GM21423 (cell line): Measurements from ENCODE around the gene CACNA2D3.

Experiments
- ATAC-seq: cut with Tn5 transposase; IDR thresholded peaks from one replicate; pipeline ENCODE4 v1.9.1; 2021; ENCODE audit warnings: mild to moderate bottlenecking, moderate library complexity; ENCODE audit not compliant: unreplicated experiment

CACNA2D3 gene

DNA sequence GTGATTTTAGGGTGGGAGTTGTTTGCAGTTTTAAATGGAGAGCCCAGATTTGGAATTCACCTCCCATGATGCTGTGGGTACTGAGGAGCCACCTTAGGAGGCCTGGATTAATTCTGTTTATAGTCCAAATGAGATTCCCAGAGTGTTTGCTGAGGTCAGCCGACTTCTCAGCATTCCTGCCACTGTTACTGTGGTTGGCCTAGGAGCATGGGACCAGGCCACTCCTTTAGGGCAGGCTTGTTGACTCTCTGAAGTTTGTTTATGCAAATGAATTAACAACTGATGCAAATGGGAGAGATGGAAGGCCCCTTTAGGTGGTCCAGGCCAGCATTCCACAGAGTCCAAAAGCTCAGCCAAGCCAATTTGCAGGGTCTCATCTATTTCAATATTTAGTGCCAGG is 46.1 kb downstream of the CACNA2D3 start:
- no peak for ATAC-seq

- no peak for ATAC-seq
Observed at GRCh38 chr3:54169524-54169923, 47.2 kb downstream of the CACNA2D3 start.

GRCh38 chr3:54171509-54171908 is 49.2 kb downstream of the CACNA2D3 start:
- no peak for ATAC-seq

- no peak for ATAC-seq
Observed at GRCh38 chr3:54171951-54172350, 49.6 kb downstream of the CACNA2D3 start.

- ATAC-seq, result no peak
Observed at GRCh38 chr3:54173371-54173770, 51.0 kb downstream of the CACNA2D3 start.

DNA sequence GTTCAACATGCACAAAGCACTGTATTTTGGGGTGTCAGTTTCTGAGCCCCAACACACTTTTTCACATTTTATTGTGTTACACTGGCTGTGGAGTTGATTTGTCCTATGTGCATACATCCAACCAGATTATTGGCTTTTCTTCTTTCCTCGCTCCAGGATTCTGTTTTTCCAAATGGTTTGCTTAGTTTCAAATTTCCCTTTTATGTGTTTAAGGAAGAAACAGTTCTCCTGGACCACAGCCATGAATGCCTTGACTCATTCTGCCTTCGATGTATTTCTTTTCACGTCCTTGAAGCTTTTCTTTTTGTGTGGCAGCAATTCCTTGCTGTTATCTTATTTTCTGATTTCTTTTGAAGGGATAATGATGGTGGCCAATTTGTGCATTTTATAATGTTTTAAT is 53.8 kb downstream of the CACNA2D3 start:
- no peak for ATAC-seq

DNA sequence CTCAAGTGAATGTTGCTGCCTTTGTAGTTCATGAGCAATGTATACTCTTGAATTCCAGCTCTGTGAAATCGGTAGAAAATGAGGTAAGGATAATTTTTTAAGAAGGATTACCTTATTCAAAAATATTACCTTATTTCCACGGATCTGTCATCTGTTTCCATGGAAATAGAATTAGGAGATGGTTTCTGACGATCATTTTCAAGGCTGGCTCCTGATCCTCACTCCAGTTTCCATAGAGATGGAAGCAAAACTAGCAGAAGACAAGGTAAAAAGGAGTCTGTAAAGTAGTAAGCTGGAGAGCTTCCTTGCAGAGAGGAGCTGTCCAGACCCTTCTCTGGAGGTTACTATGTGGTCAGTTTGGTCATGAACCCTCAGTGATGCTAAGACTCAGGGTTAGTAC is 55.5 kb downstream of the CACNA2D3 start:
- no peak for ATAC-seq

- no peak for ATAC-seq
Observed at GRCh38 chr3:54178376-54178775, 56.0 kb downstream of the CACNA2D3 start.

DNA sequence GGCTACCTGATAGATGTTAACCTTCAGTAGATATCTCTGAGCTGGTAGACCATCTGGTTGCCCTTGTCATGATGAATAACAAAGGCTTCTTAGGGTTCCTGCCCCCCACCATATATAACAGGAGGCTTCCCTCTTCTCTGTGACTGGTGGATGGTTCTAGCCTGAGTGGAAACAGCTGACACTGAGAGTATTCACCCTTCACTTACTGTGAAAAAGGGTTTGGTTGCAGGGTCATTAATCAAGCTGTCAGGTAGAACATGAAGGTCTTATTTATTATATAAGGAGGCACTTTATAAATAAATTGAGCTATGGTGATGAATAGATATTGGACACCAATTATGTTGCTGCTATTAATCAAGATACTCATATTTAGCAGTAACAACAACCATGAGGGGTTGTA is 58.6 kb downstream of the CACNA2D3 start:
- no peak for ATAC-seq

DNA sequence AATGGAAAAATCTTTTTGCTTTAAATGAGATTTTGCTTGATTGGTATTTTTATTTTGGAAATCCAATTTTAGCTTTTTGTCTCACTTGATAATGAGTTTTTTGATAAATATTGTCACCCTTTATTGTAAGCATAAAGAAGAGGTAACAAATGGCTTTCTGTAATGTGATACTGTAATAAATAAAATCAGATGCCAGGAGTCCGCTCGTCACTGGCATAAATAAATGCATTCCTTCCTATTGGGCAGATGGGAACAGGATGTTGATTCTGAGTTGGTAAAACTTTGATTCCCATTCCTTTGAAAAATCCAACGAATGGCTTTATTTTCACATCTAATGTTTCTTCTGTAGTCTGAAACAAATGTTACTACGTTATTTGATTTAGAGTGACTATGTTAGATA is 59.9 kb downstream of the CACNA2D3 start:
- no peak for ATAC-seq

DNA sequence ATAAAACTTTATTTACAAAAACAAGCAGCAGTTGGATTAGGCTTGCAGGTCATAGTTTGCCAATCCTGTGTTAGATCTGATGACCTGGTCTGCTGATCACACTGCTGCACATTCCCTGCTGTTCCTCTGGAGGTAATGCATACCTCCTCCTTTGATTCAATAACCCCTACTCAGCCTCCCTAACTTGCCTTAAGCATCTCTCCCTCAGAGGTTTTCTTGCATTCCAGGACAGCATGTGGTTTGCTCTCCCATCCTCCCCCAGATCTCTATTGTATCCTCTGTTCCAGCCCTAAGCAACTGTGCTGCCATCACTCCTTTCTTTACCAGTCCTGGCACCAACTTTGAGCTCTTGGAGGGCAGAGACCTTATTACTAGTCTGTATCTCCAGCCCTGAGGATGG is 63.4 kb downstream of the CACNA2D3 start:
- no peak for ATAC-seq

GRCh38 chr3:54188176-54188791 is 65.9 kb downstream of the CACNA2D3 start:
- ATAC-seq, result no peak

DNA sequence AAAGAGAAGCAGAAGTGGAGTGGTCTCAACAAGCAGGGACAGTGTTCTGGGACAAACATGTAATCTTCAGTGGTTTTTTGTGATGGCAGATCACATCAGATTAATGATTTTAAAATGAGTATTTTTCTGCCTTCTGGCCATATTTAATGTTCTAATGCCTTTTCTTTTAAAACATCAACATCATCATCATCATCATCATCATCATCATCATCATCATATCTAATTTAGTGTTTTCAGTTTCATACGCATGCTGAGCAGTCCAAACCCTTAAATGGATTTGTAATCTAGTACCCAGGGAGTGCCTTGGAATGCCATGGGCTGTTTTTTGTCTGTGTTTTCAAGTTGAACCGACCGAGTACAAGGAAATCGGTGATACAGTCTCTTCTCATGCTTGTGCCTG is 68.9 kb downstream of the CACNA2D3 start:
- ATAC-seq, result no peak

GRCh38 chr3:54192026-54192425 is 69.7 kb downstream of the CACNA2D3 start:
- ATAC-seq, result no peak

DNA sequence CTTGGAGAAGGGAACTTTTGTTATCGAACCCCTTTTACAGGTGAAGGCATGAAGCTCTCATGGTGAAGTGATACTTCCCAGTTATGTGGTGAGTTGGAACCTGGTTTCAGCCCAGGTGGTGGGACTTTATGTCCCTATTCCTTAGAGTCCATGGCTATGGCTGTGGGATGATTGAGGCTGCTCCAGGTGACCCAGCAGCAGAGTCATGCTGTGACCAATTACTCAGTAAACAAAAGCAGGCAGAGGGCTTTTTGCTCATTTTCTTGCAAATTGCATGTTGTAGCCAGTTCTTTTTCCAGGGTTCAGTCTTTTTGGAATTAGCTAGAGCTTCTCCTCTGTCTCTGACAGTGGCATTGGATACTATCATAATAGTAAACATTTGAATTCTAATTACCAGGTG is 70.7 kb downstream of the CACNA2D3 start:
- no peak for ATAC-seq

DNA sequence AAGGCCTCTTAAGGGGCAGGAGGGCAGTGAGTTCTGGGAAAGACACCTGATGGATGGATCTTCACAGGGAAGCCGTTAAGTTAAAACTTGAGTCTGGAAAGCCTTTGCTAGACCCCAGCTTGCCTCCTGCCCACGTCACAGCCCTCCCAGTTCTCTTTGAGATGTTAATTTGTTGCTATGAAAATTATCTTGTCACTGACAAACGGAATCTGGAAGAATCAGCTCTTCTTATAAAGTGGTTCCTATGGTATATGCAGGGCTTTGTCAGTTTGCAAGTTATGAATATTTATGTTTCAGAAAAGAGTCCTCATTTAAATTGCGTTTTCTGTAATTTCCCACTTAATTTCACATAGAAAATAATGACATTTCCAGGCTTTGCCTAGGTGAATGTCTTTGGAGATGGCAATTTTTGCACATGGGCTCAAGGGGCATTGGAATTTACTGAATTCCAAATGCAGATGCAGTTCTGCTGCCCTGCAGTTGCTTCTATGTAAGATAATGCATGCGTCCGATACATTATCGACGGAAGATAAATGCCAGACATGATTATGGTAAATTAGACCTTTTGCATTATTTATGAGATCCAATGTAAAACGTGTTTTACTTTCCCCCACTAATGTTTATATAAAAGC is 74.1 kb downstream of the CACNA2D3 start:
- no peak for ATAC-seq

DNA sequence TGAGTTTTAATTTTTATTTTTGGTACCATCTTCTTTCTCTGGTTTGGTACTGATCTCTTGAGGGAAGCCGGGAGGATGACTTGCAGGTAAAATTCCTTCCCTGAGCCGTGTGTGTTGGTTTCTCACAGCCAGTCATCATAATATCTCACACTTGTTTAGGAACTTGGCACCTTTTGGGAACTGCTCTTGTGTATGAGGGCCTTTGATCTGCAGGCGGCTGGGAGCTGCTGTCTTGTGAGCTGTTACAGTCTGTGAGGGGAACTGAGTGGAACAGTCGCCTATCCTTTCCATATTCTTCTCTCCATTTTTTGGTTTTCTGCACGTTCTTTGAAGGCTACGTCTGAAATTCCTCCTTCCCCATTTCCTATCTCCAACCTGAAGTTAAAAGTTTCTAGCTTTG is 75.2 kb downstream of the CACNA2D3 start:
- no peak for ATAC-seq

DNA sequence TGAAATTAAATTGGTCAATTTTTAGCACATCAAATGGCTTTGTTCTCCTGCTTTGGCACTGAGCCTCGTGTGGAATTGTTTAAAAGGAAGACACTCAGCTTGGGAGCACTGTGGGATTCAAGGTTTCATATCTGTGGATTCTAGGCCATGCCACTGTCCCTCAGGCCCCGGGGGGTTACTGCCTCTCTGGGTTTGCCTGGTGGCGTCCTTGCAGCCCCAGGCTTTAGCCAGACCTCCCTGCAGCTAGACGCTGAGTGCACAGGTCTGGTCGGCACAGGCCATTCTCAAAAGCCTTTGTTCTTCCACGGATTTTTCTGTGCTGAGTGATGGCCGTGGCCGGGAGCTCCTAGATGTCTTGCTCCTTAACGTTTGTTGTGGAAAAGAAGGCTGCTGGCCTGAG is 76.2 kb downstream of the CACNA2D3 start:
- ATAC-seq, result no peak

DNA sequence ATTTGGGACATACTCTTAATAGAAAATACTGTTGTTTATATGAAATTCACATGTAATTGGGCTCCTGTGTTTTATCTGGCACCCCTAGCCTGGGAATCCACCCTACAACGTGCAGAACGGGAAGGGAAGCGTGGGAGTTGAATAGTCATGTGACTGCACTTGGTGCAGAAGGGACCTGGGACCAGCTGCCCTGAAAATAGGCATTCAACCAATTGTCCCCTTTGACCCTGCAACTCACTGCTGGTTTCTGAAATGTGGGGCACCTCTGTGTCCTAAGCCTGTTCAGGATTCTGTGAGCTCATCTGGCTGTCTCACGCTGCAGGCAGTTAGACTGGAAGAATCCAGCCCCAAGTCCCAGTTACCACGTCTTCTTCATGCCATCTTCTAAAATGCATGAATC is 79.7 kb downstream of the CACNA2D3 start:
- no peak for ATAC-seq

- ATAC-seq, result no peak
Observed at GRCh38 chr3:54202651-54203248, 80.4 kb downstream of the CACNA2D3 start.

DNA sequence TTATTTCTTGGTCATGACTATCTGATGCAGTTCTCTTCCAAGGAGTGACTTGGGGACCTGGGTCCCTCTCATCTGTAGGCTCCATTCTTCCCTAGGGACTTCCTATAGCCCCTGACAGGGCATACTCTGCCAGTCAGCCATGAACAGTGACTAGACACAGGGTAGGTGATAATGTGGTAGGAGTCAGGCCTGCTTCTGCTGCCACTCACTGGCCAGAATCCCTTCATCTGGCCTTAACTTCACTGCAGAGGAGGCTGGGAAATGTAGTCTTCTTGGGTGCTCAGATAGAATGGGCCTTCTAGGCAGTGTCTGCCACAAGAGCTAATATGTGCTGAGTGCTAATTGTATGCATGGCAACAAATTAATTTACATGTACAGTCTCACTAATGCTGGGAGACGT is 84.5 kb downstream of the CACNA2D3 start:
- no peak for ATAC-seq

GRCh38 chr3:54211097-54211496 is 88.7 kb downstream of the CACNA2D3 start:
- ATAC-seq, result no peak

- no peak for ATAC-seq
Observed at GRCh38 chr3:54212723-54213122, 90.4 kb downstream of the CACNA2D3 start.
